ENCODE measurements around the gene SERF2.
"Not testable (repeated sequence)": the region's sequence is repeated elsewhere in the genome, so short reads cannot be mapped to it uniquely, and the experiment has no call there.

SERF2 gene

GRCh38 chr15:43791993-43792760 is at the start of gene SERF2:
Gene SERF2, plus strand, starts transcription at chr15:43792320. Its CDS starts 57 bp downstream, at chr15:43792377.
- DNase-seq (ENCODE audit: extremely low read depth in 1 of 2, low read depth in 1 of 2): peak; percentile 97 to 99

- peak; percentile 55 to 77 for DNase-seq (ENCODE audit: extremely low read depth in 1 of 2, low read depth in 1 of 2)
Measured at GRCh38 chr15:43746245-43746902, 45.7 kb upstream of the SERF2 start, which contains the start of gene PDIA3. Gene PDIA3, plus strand, starts transcription at chr15:43746438. Its CDS starts 102 bp downstream, at chr15:43746540.

DNA sequence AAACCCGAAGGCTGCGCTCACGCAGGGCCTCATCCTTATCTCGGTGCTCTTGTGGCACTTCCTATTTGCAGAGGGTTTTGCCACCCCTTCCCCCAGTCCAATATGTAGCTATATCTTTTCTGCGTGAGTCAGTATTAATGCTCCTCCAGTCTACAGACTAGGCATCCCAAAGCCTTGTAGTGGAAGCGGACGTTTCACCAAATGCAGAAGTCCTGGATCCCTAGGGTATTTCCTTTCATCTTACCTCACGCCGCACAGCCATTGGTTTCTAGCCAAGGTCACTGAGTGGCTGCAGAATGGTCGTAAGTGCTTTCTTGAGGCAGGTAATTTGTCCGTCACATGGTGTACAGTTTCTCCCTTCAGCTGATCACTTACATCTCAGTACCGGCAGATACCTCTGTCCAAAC is 45.2 kb upstream of the SERF2 start:
- DNase-seq (ENCODE audit: extremely low read depth in 1 of 2, low read depth in 1 of 2): not testable (repeated sequence)

GRCh38 chr15:43748376-43748775 is 43.7 kb upstream of the SERF2 start:
- DNase-seq (ENCODE audit: extremely low read depth in 1 of 2, low read depth in 1 of 2): no peak

GRCh38 chr15:43749690-43750345 is 42.3 kb upstream of the SERF2 start:
- DNase-seq (ENCODE audit: extremely low read depth in 1 of 2, low read depth in 1 of 2): no peak

DNA sequence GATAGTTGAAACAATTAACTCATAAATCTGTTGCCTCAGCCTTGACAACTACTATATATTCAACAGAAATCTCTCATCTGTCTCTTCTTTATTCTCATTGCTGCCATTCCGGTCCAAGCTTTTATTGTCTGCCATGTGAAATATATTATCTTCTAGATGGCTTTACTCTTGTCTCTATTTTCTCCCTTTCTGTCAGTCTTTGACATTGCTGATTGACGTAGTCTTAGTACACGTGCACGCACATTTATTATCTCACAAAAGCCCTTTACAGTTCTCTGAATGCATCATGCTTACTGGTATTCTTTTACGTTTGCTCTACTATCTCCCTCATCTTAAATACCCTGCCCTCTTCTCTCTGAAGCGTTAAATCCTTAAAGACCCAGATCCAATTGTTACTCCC is 40.2 kb upstream of the SERF2 start:
- DNase-seq (ENCODE audit: extremely low read depth in 1 of 2, low read depth in 1 of 2): no peak

DNA sequence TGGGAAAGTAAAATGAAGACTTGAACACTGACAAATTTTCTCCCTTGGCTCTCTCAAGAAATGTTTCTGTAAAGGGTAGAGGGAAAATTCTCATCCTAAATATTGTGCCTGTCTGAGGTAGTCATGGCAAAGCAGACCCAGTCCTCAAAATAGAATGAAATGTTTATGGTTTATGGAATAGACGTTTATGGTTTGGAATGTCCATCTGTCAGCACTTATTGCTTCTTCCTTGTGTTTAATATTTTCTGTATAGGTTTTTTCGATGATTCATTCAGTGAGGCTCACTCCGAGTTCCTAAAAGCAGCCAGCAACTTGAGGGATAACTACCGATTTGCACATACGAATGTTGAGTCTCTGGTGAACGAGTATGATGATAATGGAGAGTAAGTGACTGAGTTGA is 29.3 kb upstream of the SERF2 start:
- DNase-seq (ENCODE audit: extremely low read depth in 1 of 2, low read depth in 1 of 2): no peak

GRCh38 chr15:43763819-43764446 is 28.2 kb upstream of the SERF2 start:
- DNase-seq (ENCODE audit: extremely low read depth in 1 of 2, low read depth in 1 of 2): no peak

DNA sequence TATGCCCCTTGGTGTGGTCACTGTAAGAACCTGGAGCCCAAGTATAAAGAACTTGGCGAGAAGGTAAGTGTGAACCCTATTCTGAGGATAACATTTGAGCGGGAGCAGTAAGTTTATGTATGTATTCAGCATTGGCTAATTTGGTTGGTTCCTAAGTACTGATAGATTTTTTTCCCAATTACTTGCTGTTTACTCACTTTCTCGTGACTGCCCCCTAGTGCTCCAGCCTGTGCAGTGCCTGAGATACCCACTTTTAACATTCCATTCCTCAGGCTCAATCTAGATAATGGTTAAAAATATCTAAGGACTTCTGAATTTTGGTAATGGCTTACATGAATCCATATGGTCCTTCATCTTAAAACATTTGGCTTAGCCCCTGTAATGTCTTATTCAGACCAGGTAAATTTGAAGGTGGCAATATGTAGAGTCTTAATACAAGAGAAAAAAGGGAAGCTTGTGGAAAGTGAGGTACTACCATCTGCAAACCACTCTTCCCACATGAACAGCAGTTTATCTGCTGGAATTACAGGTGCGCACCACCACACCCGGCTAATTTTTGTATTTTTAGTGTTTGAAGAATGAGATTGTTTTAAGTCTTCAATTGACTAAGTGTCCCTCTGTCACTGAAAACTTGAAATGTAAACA is 22.4 kb upstream of the SERF2 start:
- DNase-seq (ENCODE audit: extremely low read depth in 1 of 2, low read depth in 1 of 2): peak in 1 of 2 donors; percentile 46

GRCh38 chr15:43771816-43772215 is 20.3 kb upstream of the SERF2 start:
- no peak for DNase-seq (ENCODE audit: extremely low read depth in 1 of 2, low read depth in 1 of 2)

- DNase-seq (ENCODE audit: extremely low read depth in 1 of 2, low read depth in 1 of 2): no peak
Measured at GRCh38 chr15:43772624-43773023, 19.5 kb upstream of the SERF2 start.

- no peak for DNase-seq (ENCODE audit: extremely low read depth in 1 of 2, low read depth in 1 of 2)
Measured at GRCh38 chr15:43774062-43774461, 18.1 kb upstream of the SERF2 start.

GRCh38 chr15:43775411-43775965 is 16.6 kb upstream of the SERF2 start:
- DNase-seq (ENCODE audit: extremely low read depth in 1 of 2, low read depth in 1 of 2): no peak

DNA sequence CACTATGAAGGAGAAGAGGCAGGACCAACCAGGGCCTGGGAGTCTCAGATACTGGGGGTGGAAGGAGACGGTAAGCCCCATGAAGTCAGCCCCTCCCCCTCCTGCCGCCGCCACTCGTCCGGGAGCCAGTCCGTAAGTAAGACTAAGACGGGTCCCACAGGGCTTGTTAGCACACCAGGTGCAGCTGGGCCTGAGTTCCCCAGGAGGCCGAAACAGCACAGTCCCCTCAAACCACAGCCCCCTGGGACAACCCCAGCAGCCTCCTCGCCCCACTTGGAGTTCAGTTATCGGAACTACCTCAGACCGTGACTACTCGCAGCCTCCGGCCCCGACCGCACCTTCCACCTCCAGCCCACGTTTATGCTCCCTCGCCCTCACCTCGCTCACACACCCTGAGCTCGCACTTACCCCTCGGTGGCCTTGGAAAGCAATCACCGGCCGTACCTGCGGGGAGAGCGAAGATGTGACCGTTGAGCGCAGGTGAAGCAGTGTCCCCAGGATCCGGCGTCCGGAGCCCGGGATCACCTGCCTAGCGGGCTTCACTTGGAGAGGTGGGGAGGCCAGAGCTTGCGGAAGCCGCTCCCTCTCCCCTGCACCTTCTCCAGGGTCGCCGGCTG is 15.9 kb upstream of the SERF2 start:
- no peak for DNase-seq (ENCODE audit: extremely low read depth in 1 of 2, low read depth in 1 of 2)

DNA sequence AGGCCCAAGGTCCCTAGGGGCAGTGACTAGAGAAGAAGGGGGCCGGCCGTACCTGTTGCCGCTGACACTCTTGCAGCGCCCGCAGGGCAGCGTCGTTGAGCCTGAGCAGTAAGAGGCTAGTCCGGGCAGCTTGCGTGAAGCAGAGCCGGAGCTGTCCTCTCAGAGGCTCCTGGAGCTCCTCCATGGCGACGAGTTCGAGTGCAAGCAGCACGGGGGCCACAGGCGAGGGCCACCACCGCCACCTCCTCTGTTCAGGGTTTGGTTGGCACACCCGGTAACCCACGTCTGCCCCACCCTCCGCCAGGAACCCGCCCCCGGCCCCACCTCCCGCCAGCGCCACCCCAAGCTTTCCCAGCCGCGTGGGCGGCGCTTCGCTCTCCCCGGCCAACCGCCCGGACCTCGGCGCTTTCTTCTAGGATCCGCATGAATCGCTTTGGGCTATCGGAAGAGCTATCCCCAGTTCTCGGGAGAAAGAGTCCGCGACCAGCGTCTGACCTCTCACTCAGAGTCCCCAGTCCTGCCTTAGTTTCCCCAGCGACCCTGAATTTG is 15.3 kb upstream of the SERF2 start, which contains the start of gene ELL3:
Gene ELL3 (minus strand): TSS at position 249 of the 549 bp plus-strand sequence. CDS start 65 bp downstream, at position 184.
- peak; percentile 34 to 71 for DNase-seq (ENCODE audit: extremely low read depth in 1 of 2, low read depth in 1 of 2)

DNA sequence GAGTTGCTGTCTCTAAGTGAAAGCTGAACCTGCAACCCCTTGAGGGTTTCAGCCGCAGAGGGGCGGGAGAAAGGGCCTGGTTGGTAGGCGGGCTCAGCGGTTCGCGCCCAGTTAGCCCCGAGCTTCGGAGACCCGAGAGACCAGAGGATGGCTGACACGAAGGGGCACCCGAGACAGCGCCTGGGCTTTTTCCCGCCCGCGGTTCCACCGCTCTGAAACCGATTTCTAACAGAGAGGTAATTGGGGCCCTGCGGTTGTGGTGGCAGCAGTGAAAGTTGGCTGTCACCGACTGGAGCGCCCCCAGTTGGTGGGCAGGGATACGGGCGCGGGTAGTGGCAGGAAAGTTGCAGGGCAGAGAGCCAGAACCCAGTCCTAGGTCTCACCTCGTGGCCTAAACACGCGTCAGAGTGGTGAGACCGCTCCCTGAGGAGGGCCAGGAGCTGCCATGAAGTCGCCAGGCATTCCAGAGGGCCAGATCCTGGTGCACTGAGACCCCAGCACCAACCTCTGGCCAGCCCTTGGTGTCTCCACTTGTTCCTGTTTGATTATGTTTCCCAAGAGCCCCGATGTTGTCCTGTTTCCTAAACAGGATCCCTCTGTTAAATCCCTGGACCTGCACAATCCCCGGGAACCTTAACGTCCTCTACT is 14.7 kb upstream of the SERF2 start:
- DNase-seq (ENCODE audit: extremely low read depth in 1 of 2, low read depth in 1 of 2): peak; percentile 58 to 67

DNA sequence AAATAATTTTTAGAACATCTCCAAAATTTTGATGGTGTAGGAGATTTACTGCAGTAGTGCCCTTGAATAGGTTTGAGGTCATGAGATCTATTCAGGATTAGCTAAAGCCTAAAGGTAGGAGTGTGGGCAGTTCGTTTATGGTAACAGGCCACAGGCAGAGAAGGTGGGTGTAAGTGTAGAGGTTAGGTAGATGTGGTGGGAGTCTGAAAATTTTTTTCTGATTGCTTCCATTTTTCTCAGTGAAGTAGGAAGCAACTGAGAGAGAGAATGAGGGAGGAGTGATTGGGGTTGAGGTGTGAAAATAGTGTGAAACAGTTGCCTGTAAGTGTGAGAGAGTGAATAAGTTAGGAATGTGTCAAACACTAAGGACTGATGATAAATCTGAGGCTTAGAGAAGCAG is 13.1 kb upstream of the SERF2 start:
- DNase-seq (ENCODE audit: extremely low read depth in 1 of 2, low read depth in 1 of 2): no peak

GRCh38 chr15:43789409-43789808 is 2.7 kb upstream of the SERF2 start:
- no peak for DNase-seq (ENCODE audit: extremely low read depth in 1 of 2, low read depth in 1 of 2)

All from activated CD8-positive, alpha-beta memory T cell treated with anti-CD3 and anti-CD28 coated beads for 1 hour (primary cell).